SK-N-SH treated with all-trans-retinoic acid at 6 μM for 48 hours (cell line): ENCODE measurements around the gene CNTNAP1.
"Not testable (repeated sequence)": the region's sequence is repeated elsewhere in the genome, so short reads cannot be mapped to it uniquely, and the experiment has no call there.

Experiments
- ARNTL ChIP-seq: fragments of 450-650 bp; formaldehyde crosslinking; IDR thresholded peaks from 2 replicates; pipeline ENCODE4 v1.5.0; 2020; ENCODE audit warnings: low read depth, mild to moderate bottlenecking, moderate library complexity, borderline replicate concordance
- BACH2 ChIP-seq: fragments of 250-450 bp; sonication (Bioruptor Pico); IDR thresholded peaks from 2 replicates; pipeline ENCODE4 v1.9.0; 2021; ENCODE audit warnings: mild to moderate bottlenecking, borderline replicate concordance
- CSDC2 ChIP-seq: fragments of 250-450 bp; sonication (Bioruptor Pico); IDR thresholded peaks from 2 replicates; pipeline ENCODE4 v1.5.0; 2020; ENCODE audit warnings: mild to moderate bottlenecking, moderate library complexity
- GLIS3 ChIP-seq: fragments of 250-450 bp; sonication (Bioruptor Pico); IDR thresholded peaks from 2 replicates; pipeline ENCODE4 v1.5.0; 2020; ENCODE audit warnings: mild to moderate bottlenecking, moderate library complexity
- ZC3H10 ChIP-seq: fragments of 250-450 bp; sonication (Bioruptor Pico); IDR thresholded peaks from 2 replicates; pipeline ENCODE4 v1.5.1; 2021; ENCODE audit warnings: mild to moderate bottlenecking, moderate library complexity
- ZNF565 ChIP-seq: fragments of 450-650 bp; formaldehyde crosslinking; conservative IDR thresholded peaks from 2 replicates; pipeline ENCODE4 v1.5.0; 2020; ENCODE audit warnings: low read depth, mild to moderate bottlenecking, moderate library complexity
- ZNF8 ChIP-seq: fragments of 450-650 bp; formaldehyde crosslinking; IDR thresholded peaks from 2 replicates; pipeline ENCODE4 v1.5.0; 2020; ENCODE audit warnings: mild to moderate bottlenecking, moderate library complexity
- TF ChIP-seq, protein P1 (sequence below): fragments of 250-450 bp; sonication (Bioruptor Pico); IDR thresholded peaks from 2 replicates; pipeline ENCODE4 v1.8.0; 2020; ENCODE audit warnings: mild to moderate bottlenecking, moderate library complexity, borderline replicate concordance
- TF ChIP-seq, protein P2 (sequence below): fragments of 250-450 bp; sonication (Bioruptor Pico); IDR thresholded peaks from 2 replicates; pipeline ENCODE4 v1.5.1; 2020; ENCODE audit warnings: low read depth, mild to moderate bottlenecking, moderate library complexity

DNA sequence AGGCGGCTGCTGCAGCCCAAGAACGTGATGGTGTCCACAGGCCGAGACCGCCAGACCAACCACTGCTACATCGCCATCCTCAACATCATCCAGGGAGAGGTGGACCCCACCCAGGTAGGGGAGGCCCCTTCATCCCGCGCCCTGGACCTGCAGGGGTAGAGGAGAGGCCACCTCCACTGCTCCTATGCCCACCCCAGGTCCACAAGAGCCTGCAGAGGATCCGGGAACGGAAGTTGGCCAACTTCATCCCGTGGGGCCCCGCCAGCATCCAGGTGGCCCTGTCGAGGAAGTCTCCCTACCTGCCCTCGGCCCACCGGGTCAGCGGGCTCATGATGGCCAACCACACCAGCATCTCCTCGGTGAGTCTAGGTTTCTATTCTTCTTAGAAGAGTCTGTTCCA is 16.2 kb upstream of the CNTNAP1 start:
- TF ChIP-seq, protein P1, sequence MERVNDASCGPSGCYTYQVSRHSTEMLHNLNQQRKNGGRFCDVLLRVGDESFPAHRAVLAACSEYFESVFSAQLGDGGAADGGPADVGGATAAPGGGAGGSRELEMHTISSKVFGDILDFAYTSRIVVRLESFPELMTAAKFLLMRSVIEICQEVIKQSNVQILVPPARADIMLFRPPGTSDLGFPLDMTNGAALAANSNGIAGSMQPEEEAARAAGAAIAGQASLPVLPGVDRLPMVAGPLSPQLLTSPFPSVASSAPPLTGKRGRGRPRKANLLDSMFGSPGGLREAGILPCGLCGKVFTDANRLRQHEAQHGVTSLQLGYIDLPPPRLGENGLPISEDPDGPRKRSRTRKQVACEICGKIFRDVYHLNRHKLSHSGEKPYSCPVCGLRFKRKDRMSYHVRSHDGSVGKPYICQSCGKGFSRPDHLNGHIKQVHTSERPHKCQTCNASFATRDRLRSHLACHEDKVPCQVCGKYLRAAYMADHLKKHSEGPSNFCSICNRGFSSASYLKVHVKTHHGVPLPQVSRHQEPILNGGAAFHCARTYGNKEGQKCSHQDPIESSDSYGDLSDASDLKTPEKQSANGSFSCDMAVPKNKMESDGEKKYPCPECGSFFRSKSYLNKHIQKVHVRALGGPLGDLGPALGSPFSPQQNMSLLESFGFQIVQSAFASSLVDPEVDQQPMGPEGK: not testable (repeated sequence)
- TF ChIP-seq ARNTL, ZC3H10, ZNF8, CSDC2, GLIS3, BACH2, ZNF565 (CRISPR knock-in tag): not testable (repeated sequence)
- TF ChIP-seq, protein P2, sequence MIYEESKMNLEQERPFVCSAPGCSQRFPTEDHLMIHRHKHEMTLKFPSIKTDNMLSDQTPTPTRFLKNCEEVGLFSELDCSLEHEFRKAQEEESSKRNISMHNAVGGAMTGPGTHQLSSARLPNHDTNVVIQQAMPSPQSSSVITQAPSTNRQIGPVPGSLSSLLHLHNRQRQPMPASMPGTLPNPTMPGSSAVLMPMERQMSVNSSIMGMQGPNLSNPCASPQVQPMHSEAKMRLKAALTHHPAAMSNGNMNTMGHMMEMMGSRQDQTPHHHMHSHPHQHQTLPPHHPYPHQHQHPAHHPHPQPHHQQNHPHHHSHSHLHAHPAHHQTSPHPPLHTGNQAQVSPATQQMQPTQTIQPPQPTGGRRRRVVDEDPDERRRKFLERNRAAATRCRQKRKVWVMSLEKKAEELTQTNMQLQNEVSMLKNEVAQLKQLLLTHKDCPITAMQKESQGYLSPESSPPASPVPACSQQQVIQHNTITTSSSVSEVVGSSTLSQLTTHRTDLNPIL (CRISPR knock-in tag): not testable (repeated sequence)
